ENCODE results near the gene AP4M1. TPM values are rescaled to one million over a fixed set of nuclear protein-coding genes. Genes with fewer than 3 reads are reported as not detected.

The AP4M1 gene
- total RNA-seq, 1 experiment from 2014 or later: 11.1 TPM

DNA sequence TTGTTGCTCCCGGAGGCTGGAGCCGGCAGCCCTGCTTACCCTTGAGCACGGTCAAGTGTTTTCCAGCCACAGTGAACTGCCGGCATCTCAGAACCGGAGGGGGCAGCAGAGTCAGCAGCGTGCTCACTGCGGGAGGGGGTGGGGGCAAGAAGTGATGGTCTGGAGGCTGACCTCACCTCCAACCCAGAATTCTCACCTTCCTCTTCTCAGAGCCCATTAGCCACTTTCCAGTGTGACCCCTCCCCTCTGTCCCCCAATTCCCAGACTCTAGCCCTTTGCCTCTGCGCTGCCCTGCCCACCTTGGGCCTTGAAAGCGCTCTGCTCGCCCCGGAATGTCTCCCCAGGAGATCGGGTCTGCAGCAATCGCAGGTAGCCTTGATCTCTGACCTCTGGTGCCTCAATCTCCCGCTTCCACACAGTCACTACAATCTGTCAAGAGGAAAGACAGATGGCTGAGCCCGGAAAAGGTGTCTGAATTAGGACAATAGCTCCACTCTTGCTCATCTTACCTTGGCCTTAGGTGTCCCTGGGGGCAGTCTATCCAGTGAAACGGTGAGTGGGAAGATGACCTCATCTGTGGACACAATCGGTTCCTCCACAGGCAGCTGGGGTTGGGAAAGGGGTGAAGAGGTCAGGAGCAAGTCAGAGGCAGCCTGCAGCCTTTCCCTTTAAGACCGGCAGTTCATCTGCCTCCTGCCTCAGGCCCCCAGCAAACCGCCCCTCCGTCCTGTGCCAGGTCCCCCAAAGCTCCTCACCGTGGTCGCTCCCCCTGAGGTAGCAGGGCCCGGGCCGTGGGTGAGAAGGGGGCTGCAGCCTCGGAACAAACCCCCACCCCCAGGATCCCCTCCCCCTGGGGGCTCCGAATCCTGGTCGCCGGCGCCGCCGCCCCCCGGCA lies 56.1 kb downstream of the AP4M1 start:
- Histone ChIP-seq H3K27ac (0 out of 2 replicates have a peak overlapping the region, but pooled peaks have one; percentile 52), H3K36me3 (peaks cover 54% of the 10 kb centered on the region), H3K4me3 (peak overlapping the region; percentile 98), H3K4me1 (replicated peaks) (peaks cover 12% of the 10 kb centered on the region), H3K9me3 (replicated peaks) (no peaks in the 10 kb centered on the region), H3K27me3 (replicated peaks) (no peaks in the 10 kb centered on the region)
- DNase-seq (ENCODE audit: low read depth in 1 of 2, low spot score in 2 of 2): no peak

Other genes starting within 250 kb of the AP4M1 start
- gene OR2AE1, start 224.6 kb upstream of the AP4M1 start, total RNA-seq (2014; rRNA removed; shearing (Covaris generic)): not detected in 2 replicates
- gene TRIM4, start 182.1 kb upstream of the AP4M1 start, total RNA-seq (2014; rRNA removed; shearing (Covaris generic)): 11.4 and 13.9 TPM in 2 replicates
- gene GJC3, start 172.0 kb upstream of the AP4M1 start, total RNA-seq (2014; rRNA removed; shearing (Covaris generic)): not detected in 2 replicates
- not detected in 2 replicates for gene AZGP1, start 125.6 kb upstream of the AP4M1 start, total RNA-seq (2014; rRNA removed; shearing (Covaris generic))
- gene ZKSCAN1, start 86.0 kb upstream of the AP4M1 start, total RNA-seq (2014; rRNA removed; shearing (Covaris generic)): 11.5 and 19.4 TPM in 2 replicates
- 13.9 and 20.7 TPM in 2 replicates for gene ZSCAN21, start 51.9 kb upstream of the AP4M1 start, total RNA-seq (2014; rRNA removed; shearing (Covaris generic))
- 27.4 and 36.9 TPM in 2 replicates for gene ZNF3, start 19.9 kb upstream of the AP4M1 start, total RNA-seq (2014; rRNA removed; shearing (Covaris generic))
- 56.4 and 111 TPM in 2 replicates for gene COPS6, start 12.7 kb upstream of the AP4M1 start, total RNA-seq (2014; rRNA removed; shearing (Covaris generic))
- gene MCM7, start 246 bp upstream of the AP4M1 start, total RNA-seq (2014; rRNA removed; shearing (Covaris generic)): 200 and 254 TPM in 2 replicates
- 20.5 and 35.3 TPM in 2 replicates for gene TAF6, start 17.7 kb downstream of the AP4M1 start, total RNA-seq (2014; rRNA removed; shearing (Covaris generic))
- 22.5 and 24.6 TPM in 2 replicates for gene CNPY4, start 18.0 kb downstream of the AP4M1 start, total RNA-seq (2014; rRNA removed; shearing (Covaris generic))
- gene MBLAC1, start 25.3 kb downstream of the AP4M1 start, total RNA-seq (2014; rRNA removed; shearing (Covaris generic)): 2.4 and 3.3 TPM in 2 replicates
- 115 and 123 TPM in 2 replicates for gene LAMTOR4, start 47.3 kb downstream of the AP4M1 start, total RNA-seq (2014; rRNA removed; shearing (Covaris generic))
- 5.1 and 7.4 TPM in 2 replicates for gene TRAPPC14, start 57.1 kb downstream of the AP4M1 start, total RNA-seq (2014; rRNA removed; shearing (Covaris generic))
- gene GAL3ST4, start 67.0 kb downstream of the AP4M1 start, total RNA-seq (2014; rRNA removed; shearing (Covaris generic)): 1.2 and 2.7 TPM in 2 replicates
- 4.4 and 6.5 TPM in 2 replicates for gene GPC2, start 75.7 kb downstream of the AP4M1 start, total RNA-seq (2014; rRNA removed; shearing (Covaris generic))
- 0.26 TPM in 1 of 2 replicates, not detected in the other for gene STAG3, start 76.3 kb downstream of the AP4M1 start, total RNA-seq (2014; rRNA removed; shearing (Covaris generic))
- gene PVRIG, start 118.3 kb downstream of the AP4M1 start, total RNA-seq (2014; rRNA removed; shearing (Covaris generic)): 1.7 TPM in 1 of 2 replicates, not detected in the other
- gene SPDYE3, start 206.1 kb downstream of the AP4M1 start, total RNA-seq (2014; rRNA removed; shearing (Covaris generic)): not detected in 2 replicates

All from SJSA1 (cell line).